HEK293 (cell line): ENCODE data around the gene GTSF1L.
A peak's percentile ranks its signal among the peaks of the same experiment; 100 is the strongest.

Experiments used
- CTCF ChIA-PET: fragments of 350-600 bp; formaldehyde crosslinking; extraction: SDS; loops from one replicate; lab custom pipeline; 2021; ENCODE audit warnings: antibody characterized with exemption; lab: Yijun Ruan, JAX
- POLR2A ChIA-PET: fragments of 300-600 bp; formaldehyde crosslinking; extraction: SDS; loops from one replicate; lab custom pipeline; 2020; ENCODE audit warnings: antibody characterized with exemption, inconsistent platforms; lab: Yijun Ruan, JAX
- H3K27ac ChIP-seq: fragments of 200-500 bp; sonication (Bioruptor generic); 2 replicates; pipeline ENCODE4 v1.5.1; 2014; ENCODE audit warnings: low read depth, low read length, control low read depth, inconsistent platforms; ENCODE audit errors: extremely low read depth
- H3K36me3 ChIP-seq, 2 experiments: fragments of 200-500 bp in 1 of 2; sonication (Bioruptor generic) in 1 of 2; 1 replicate in 1 of 2; 2 replicates in 1 of 2; pipeline ENCODE4 v1.5.1; 2014 to 2017; ENCODE audit warnings: inconsistent platforms in 2 of 2, low read length in 2 of 2; ENCODE audit not compliant: control insufficient read depth in 2 of 2, insufficient read depth in 1 of 2
- H3K4me1 ChIP-seq: fragments of 200-500 bp; sonication (Bioruptor generic); 2 replicates; pipeline ENCODE4 v1.5.1; 2014; ENCODE audit warnings: mild to moderate bottlenecking, low read length, inconsistent platforms; ENCODE audit not compliant: control insufficient read depth, insufficient read depth
- H3K4me3 ChIP-seq: 2 replicates; pipeline ENCODE4 v1.5.1; 2011; ENCODE audit warnings: low read depth, mild to moderate bottlenecking, control low read depth, low read length, moderate library complexity
- H3K9me3 ChIP-seq: fragments of 200-500 bp; sonication (Bioruptor generic); 2 replicates; pipeline ENCODE4 v1.5.1; 2014; ENCODE audit warnings: low read depth, low read length, inconsistent platforms; ENCODE audit not compliant: control insufficient read depth, insufficient read depth
- GLIS1 ChIP-seq: fragments of 450-650 bp; formaldehyde crosslinking; IDR thresholded peaks from 2 replicates; pipeline ENCODE4 v1.5.1; 2016; ENCODE audit warnings: missing biosample characterization, missing genetic modification characterization
- PRDM1 ChIP-seq: fragments of 450-650 bp; formaldehyde crosslinking; IDR thresholded peaks from 2 replicates; pipeline ENCODE4; 2016; ENCODE audit warnings: missing biosample characterization, missing genetic modification characterization
- RBAK ChIP-seq: fragments of 450-650 bp; formaldehyde crosslinking; IDR thresholded peaks from 2 replicates; pipeline ENCODE4 v1.5.1; 2016; ENCODE audit warnings: missing biosample characterization, missing genetic modification characterization
- SCRT2 ChIP-seq: fragments of 450-650 bp; formaldehyde crosslinking; IDR thresholded peaks from 2 replicates; pipeline ENCODE4 v1.5.1; 2016; ENCODE audit warnings: missing biosample characterization, missing genetic modification characterization
- ZFP37 ChIP-seq: fragments of 450-650 bp; formaldehyde crosslinking; IDR thresholded peaks from 2 replicates; pipeline ENCODE4 v1.5.1; 2016; ENCODE audit warnings: missing biosample characterization, missing genetic modification characterization
- ZIC2 ChIP-seq: fragments of 450-650 bp; formaldehyde crosslinking; IDR thresholded peaks from 2 replicates; pipeline ENCODE4 v1.5.1; 2016; ENCODE audit warnings: missing biosample characterization, missing genetic modification characterization
- ZNF18 ChIP-seq: fragments of 450-650 bp; formaldehyde crosslinking; IDR thresholded peaks from 2 replicates; pipeline ENCODE4 v1.5.1; 2016; ENCODE audit warnings: missing biosample characterization, missing genetic modification characterization
- ZNF19 ChIP-seq: fragments of 450-650 bp; formaldehyde crosslinking; IDR thresholded peaks from 2 replicates; pipeline ENCODE4; 2016; ENCODE audit warnings: missing biosample characterization, missing genetic modification characterization, low read depth
- ZNF391 ChIP-seq: fragments of 450-650 bp; formaldehyde crosslinking; IDR thresholded peaks from 2 replicates; pipeline ENCODE4 v1.5.1; 2016; ENCODE audit warnings: low read depth, missing biosample characterization, missing genetic modification characterization, borderline replicate concordance
- ZNF560 ChIP-seq: fragments of 450-650 bp; formaldehyde crosslinking; IDR thresholded peaks from 2 replicates; pipeline ENCODE4 v1.5.1; 2017; ENCODE audit warnings: missing biosample characterization, missing genetic modification characterization, borderline replicate concordance
- ZNF692 ChIP-seq: fragments of 450-650 bp; formaldehyde crosslinking; IDR thresholded peaks from 2 replicates; pipeline ENCODE4 v1.5.1; 2016; ENCODE audit warnings: missing biosample characterization, missing genetic modification characterization
- ZNF776 ChIP-seq: fragments of 450-650 bp; formaldehyde crosslinking; IDR thresholded peaks from 2 replicates; pipeline ENCODE4 v1.5.0; 2017; ENCODE audit warnings: missing biosample characterization, missing genetic modification characterization, borderline replicate concordance
- TF ChIP-seq, protein P1 (sequence below): fragments of 450-650 bp; formaldehyde crosslinking; IDR thresholded peaks from 2 replicates; pipeline ENCODE4 v1.5.1; 2016; ENCODE audit warnings: missing biosample characterization, missing genetic modification characterization
- TF ChIP-seq, protein P2 (sequence below): fragments of 450-650 bp; formaldehyde crosslinking; IDR thresholded peaks from 2 replicates; pipeline ENCODE4 v1.5.1; 2016; ENCODE audit warnings: missing biosample characterization, missing genetic modification characterization

The GTSF1L gene

GRCh38 chr20:43721097-43721428 lies 5.7 kb downstream of the GTSF1L start:
- H3K9me3 ChIP-seq: no peaks in the 10 kb centered on the region
- H3K4me1 ChIP-seq: no peaks in the 10 kb centered on the region
- TF ChIP-seq PRDM1 (tag by site-specific recombination) (no peak), ZNF18 (tag by site-specific recombination) (no peak), ZIC2 (peak; percentile 88; the same call in 1 of the 2 replicates), ZNF391 (tag by site-specific recombination) (no peak), ZNF776 (tag by site-specific recombination) (no peak), SCRT2 (no peak), ZFP37 (tag by site-specific recombination) (no peak), GLIS1 (tag by site-specific recombination) (peak; percentile 99), ZNF692 (tag by site-specific recombination) (no peak)
- TF ChIP-seq, protein P1, sequence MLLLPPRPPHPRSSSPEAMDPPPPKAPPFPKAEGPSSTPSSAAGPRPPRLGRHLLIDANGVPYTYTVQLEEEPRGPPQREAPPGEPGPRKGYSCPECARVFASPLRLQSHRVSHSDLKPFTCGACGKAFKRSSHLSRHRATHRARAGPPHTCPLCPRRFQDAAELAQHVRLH (tag by site-specific recombination): no peak
- ChIA-PET POLR2A (interaction anchor here (0.6 kb wide), 1 partner anchor 74 kb away, joined by 3 read pairs; no protein-coding TSS in a partner anchor), CTCF (interaction anchor here (0.6 kb wide), 1 partner anchor 58 kb away, joined by 3 read pairs; no protein-coding TSS in a partner anchor)
- H3K27ac ChIP-seq: no peak overlapping the region
- no peak overlapping the region for H3K4me3 ChIP-seq
- H3K36me3 ChIP-seq: peaks cover 0 to 16% of the 10 kb centered on the region in 2 experiments; a peak in 2 of 3 replicates

- ChIA-PET POLR2A (no interaction called here), CTCF (interaction anchor here (0.6 kb wide), 1 partner anchor 1770 kb away, joined by 3 read pairs; no protein-coding TSS in a partner anchor)
- H3K4me3 ChIP-seq: no peak overlapping the region
Observed at GRCh38 chr20:43720007-43720406, 6.8 kb downstream of the GTSF1L start.

DNA sequence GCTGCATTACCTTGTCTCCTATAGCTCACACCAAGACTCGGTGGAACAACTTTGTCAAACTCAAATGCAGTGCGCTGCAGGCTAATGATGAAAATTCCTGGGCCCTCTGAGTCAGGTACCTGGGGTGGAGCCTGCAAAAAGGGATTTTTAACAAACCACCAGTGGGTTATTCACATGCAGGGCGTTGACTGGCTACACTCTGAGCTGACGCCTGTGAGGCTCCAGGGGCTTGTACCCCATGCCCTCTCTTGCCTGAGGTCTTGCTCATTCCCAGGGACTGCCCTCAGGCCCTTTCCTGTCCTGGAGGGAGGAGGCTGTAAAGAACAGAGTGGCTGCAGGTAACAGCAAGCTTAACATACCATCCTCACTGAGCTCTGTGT lies 9.2 kb downstream of the GTSF1L start:
- no peak overlapping the region for H3K27ac ChIP-seq
- no peaks in the 10 kb centered on the region for H3K4me1 ChIP-seq
- no peak overlapping the region for H3K4me3 ChIP-seq
- H3K9me3 ChIP-seq: no peaks in the 10 kb centered on the region
- POLR2A ChIA-PET: no interaction called here
- TF ChIP-seq ZNF560: no peak
- H3K36me3 ChIP-seq: peaks cover 0 to 49% of the 10 kb centered on the region in 2 experiments; a peak in 2 of 3 replicates
- CTCF ChIA-PET: interaction anchor here (0.6 to 1.8 kb wide), 4 partner anchors 11 to 237 kb away, joined by 3 to 7 read pairs (median 4); no protein-coding TSS in a partner anchor

More at GRCh38 chr20:43720007-43720406, 6.8 kb downstream of the GTSF1L start:
- Histone ChIP-seq H3K27ac (no peak overlapping the region), H3K4me1 (no peaks in the 10 kb centered on the region), H3K36me3 (peaks cover 0 to 27% of the 10 kb centered on the region in 2 experiments; a peak in 2 of 3 replicates)
- peak; percentile 97 for TF ChIP-seq RBAK (tag by site-specific recombination)
- TF ChIP-seq, protein P2, sequence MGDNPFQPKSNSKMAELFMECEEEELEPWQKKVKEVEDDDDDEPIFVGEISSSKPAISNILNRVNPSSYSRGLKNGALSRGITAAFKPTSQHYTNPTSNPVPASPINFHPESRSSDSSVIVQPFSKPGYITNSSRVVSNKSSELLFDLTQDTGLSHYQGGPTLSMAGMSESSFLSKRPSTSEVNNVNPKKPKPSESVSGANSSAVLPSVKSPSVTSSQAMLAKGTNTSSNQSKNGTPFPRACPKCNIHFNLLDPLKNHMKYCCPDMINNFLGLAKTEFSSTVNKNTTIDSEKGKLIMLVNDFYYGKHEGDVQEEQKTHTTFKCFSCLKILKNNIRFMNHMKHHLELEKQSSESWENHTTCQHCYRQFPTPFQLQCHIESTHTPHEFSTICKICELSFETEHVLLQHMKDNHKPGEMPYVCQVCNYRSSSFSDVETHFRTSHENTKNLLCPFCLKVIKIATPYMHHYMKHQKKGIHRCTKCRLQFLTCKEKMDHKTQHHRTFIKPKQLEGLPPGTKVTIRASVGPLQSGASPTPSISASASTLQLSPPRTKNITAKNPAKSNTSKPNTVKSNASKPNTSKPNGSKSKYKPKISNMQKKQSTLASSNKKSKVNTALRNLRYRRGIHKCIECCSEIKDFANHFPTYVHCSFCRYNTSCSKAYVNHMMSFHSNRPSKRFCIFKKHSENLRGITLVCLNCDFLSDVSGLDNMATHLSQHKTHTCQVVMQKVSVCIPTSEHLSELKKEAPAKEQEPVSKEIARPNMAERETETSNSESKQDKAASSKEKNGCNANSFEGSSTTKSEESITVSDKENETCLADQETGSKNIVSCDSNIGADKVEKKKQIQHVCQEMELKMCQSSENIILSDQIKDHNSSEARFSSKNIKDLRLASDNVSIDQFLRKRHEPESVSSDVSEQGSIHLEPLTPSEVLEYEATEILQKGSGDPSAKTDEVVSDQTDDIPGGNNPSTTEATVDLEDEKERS (tag by site-specific recombination): 0 out of 2 replicates have a peak, but pooled peaks have one; percentile 13
- no peak for TF ChIP-seq ZNF19 (tag by site-specific recombination)
- TF ChIP-seq, all 188 proteins: peak for 2
- H3K9me3 ChIP-seq: no peaks in the 10 kb centered on the region
